ENCODE results near the gene MASP1.

GRCh38 chr3:187223799-187224198 lies 67.7 kb downstream of the MASP1 start:
- TF ChIP-seq EZH2 (IDR thresholded peaks at IDR 0.05; ENCODE audit: borderline replicate concordance, low read length) = no peak
- TF ChIP-seq CTCF (conservative IDR thresholded peaks at IDR 0.05 in 1 of 2, IDR thresholded peaks at IDR 0.05 in 1 of 2; ENCODE audit: extremely low read depth in 1 of 2, insufficient read depth in 1 of 2, low read depth in 1 of 2, low read length in 2 of 2) = no peak

Data from mammary epithelial cell (primary cell).